ENCODE measurements around the gene BEST1. TPM values are rescaled to one million over a fixed set of nuclear protein-coding genes. Genes with fewer than 3 reads are reported as not detected.
"Not testable (repeated sequence)": the region's sequence is repeated elsewhere in the genome, so short reads cannot be mapped to it uniquely, and the experiment has no call there.

BEST1 gene
- total RNA-seq, 1 donor from 2014 or later: 2.1 TPM

GRCh38 chr11:61962213-61963015 lies 12.3 kb downstream of the BEST1 start:
- Histone ChIP-seq H3K4me1 (ENCODE audit: control insufficient read depth in 3 of 3, insufficient read depth in 3 of 3, low read length in 3 of 3) (peaks cover 35 to 50% (median 48%) of the 10 kb centered on the region in 3 donors), H3K9ac (ENCODE audit: low read depth in 1 of 3, low read length in 3 of 3) (peak overlapping the region; percentile 8 to 27 (median 15)), H3K27ac (ENCODE audit: low read depth, low read length) (peak overlapping the region; percentile 34), H3K36me3 (ENCODE audit: control insufficient read depth in 3 of 3, insufficient read depth in 3 of 3, low read length in 3 of 3) (peaks cover 27 to 29% (median 29%) of the 10 kb centered on the region in 3 donors), H3K4me3 (ENCODE audit: low read length in 3 of 3) (peak overlapping the region in 1 of 3 donors; percentile 13), H3K27me3 (ENCODE audit: control insufficient read depth in 3 of 3, insufficient read depth in 3 of 3, low read length in 3 of 3) (no peaks in the 10 kb centered on the region), H3K9me3 (ENCODE audit: control insufficient read depth in 3 of 3, low read length in 3 of 3) (no peaks in the 10 kb centered on the region)

- Histone ChIP-seq H3K9me3 (ENCODE audit: control insufficient read depth in 3 of 3, low read length in 3 of 3) (no peaks in the 10 kb centered on the region), H3K27ac (ENCODE audit: low read depth, low read length) (peak overlapping the region; percentile 34), H3K4me3 (ENCODE audit: low read length in 3 of 3) (peak overlapping the region in 1 of 3 donors; percentile 13), H3K27me3 (ENCODE audit: control insufficient read depth in 3 of 3, insufficient read depth in 3 of 3, low read length in 3 of 3) (no peaks in the 10 kb centered on the region), H3K36me3 (ENCODE audit: control insufficient read depth in 3 of 3, insufficient read depth in 3 of 3, low read length in 3 of 3) (peaks cover 25 to 29% (median 29%) of the 10 kb centered on the region in 3 donors), H3K4me1 (ENCODE audit: control insufficient read depth in 3 of 3, insufficient read depth in 3 of 3, low read length in 3 of 3) (peaks cover 36 to 50% (median 48%) of the 10 kb centered on the region in 3 donors), H3K9ac (ENCODE audit: low read depth in 1 of 3, low read length in 3 of 3) (peak overlapping the region in 2 of 3 donors; percentile 15 to 27)
Measured at GRCh38 chr11:61963016-61963281, 12.8 kb downstream of the BEST1 start.

- Histone ChIP-seq H3K27me3 (ENCODE audit: control insufficient read depth in 3 of 3, insufficient read depth in 3 of 3, low read length in 3 of 3) (no peaks in the 10 kb centered on the region), H3K9me3 (ENCODE audit: control insufficient read depth in 3 of 3, low read length in 3 of 3) (no peaks in the 10 kb centered on the region), H3K27ac (ENCODE audit: low read depth, low read length) (peak overlapping the region; percentile 34), H3K4me3 (ENCODE audit: low read length in 3 of 3) (no peak overlapping the region), H3K9ac (ENCODE audit: low read depth in 1 of 3, low read length in 3 of 3) (no peak overlapping the region), H3K36me3 (ENCODE audit: control insufficient read depth in 3 of 3, insufficient read depth in 3 of 3, low read length in 3 of 3) (peaks cover 24 to 29% (median 29%) of the 10 kb centered on the region in 3 donors), H3K4me1 (ENCODE audit: control insufficient read depth in 3 of 3, insufficient read depth in 3 of 3, low read length in 3 of 3) (peaks cover 40 to 53% (median 51%) of the 10 kb centered on the region in 3 donors)
Measured at GRCh38 chr11:61963282-61964057, 13.3 kb downstream of the BEST1 start.

GRCh38 chr11:61964058-61964665 lies 14.0 kb downstream of the BEST1 start:
- peaks cover 24 to 29% (median 29%) of the 10 kb centered on the region in 3 donors for H3K36me3 ChIP-seq (ENCODE audit: control insufficient read depth in 3 of 3, insufficient read depth in 3 of 3, low read length in 3 of 3)
- peak overlapping the region; percentile 34 for H3K27ac ChIP-seq (ENCODE audit: low read depth, low read length)
- no peak overlapping the region for H3K4me3 ChIP-seq (ENCODE audit: low read length in 3 of 3)
- H3K9ac ChIP-seq (ENCODE audit: low read depth in 1 of 3, low read length in 3 of 3): no peak overlapping the region
- no peaks in the 10 kb centered on the region for H3K9me3 ChIP-seq (ENCODE audit: control insufficient read depth in 3 of 3, low read length in 3 of 3)
- peaks cover 46 to 60% (median 52%) of the 10 kb centered on the region in 3 donors for H3K4me1 ChIP-seq (ENCODE audit: control insufficient read depth in 3 of 3, insufficient read depth in 3 of 3, low read length in 3 of 3)
- no peaks in the 10 kb centered on the region for H3K27me3 ChIP-seq (ENCODE audit: control insufficient read depth in 3 of 3, insufficient read depth in 3 of 3, low read length in 3 of 3)

GRCh38 chr11:61964666-61965271 lies 14.6 kb downstream of the BEST1 start:
- peak overlapping the region; percentile 87 to 100 (median 97) for H3K4me3 ChIP-seq (ENCODE audit: low read length in 3 of 3)
- H3K9me3 ChIP-seq (ENCODE audit: control insufficient read depth in 3 of 3, low read length in 3 of 3); H3K27me3 ChIP-seq (ENCODE audit: control insufficient read depth in 3 of 3, insufficient read depth in 3 of 3, low read length in 3 of 3): not testable (repeated sequence)
- H3K27ac ChIP-seq (ENCODE audit: low read depth, low read length): peak overlapping the region; percentile 97
- peak overlapping the region in 2 of 3 donors; percentile 27 to 94 for H3K9ac ChIP-seq (ENCODE audit: low read depth in 1 of 3, low read length in 3 of 3)
- H3K4me1 ChIP-seq (ENCODE audit: control insufficient read depth in 3 of 3, insufficient read depth in 3 of 3, low read length in 3 of 3): peaks cover 46 to 60% (median 53%) of the 10 kb centered on the region in 3 donors
- H3K36me3 ChIP-seq (ENCODE audit: control insufficient read depth in 3 of 3, insufficient read depth in 3 of 3, low read length in 3 of 3): peaks cover 24 to 29% (median 26%) of the 10 kb centered on the region in 3 donors

GRCh38 chr11:61966734-61967115 lies 16.6 kb downstream of the BEST1 start:
- Histone ChIP-seq H3K9ac (ENCODE audit: low read depth in 1 of 3, low read length in 3 of 3) (peak overlapping the region; percentile 94 to 98 (median 94)), H3K36me3 (ENCODE audit: control insufficient read depth in 3 of 3, insufficient read depth in 3 of 3, low read length in 3 of 3) (peaks cover 24 to 29% (median 26%) of the 10 kb centered on the region in 3 donors), H3K4me1 (ENCODE audit: control insufficient read depth in 3 of 3, insufficient read depth in 3 of 3, low read length in 3 of 3) (peaks cover 51 to 69% (median 56%) of the 10 kb centered on the region in 3 donors), H3K9me3 (ENCODE audit: control insufficient read depth in 3 of 3, low read length in 3 of 3) (no peaks in the 10 kb centered on the region), H3K4me3 (ENCODE audit: low read length in 3 of 3) (peak overlapping the region; percentile 87 to 100 (median 97)), H3K27me3 (ENCODE audit: control insufficient read depth in 3 of 3, insufficient read depth in 3 of 3, low read length in 3 of 3) (no peaks in the 10 kb centered on the region), H3K27ac (ENCODE audit: low read depth, low read length) (peak overlapping the region; percentile 97)

- Histone ChIP-seq H3K4me1 (ENCODE audit: control insufficient read depth in 3 of 3, insufficient read depth in 3 of 3, low read length in 3 of 3) (peaks cover 48 to 66% (median 55%) of the 10 kb centered on the region in 3 donors), H3K27ac (ENCODE audit: low read depth, low read length) (peak within 1 kb of the TSS; percentile 97), H3K36me3 (ENCODE audit: control insufficient read depth in 3 of 3, insufficient read depth in 3 of 3, low read length in 3 of 3) (peaks cover 21 to 29% (median 26%) of the 10 kb centered on the region in 3 donors), H3K9ac (ENCODE audit: low read depth in 1 of 3, low read length in 3 of 3) (peak within 1 kb of the TSS; percentile 94 to 98 (median 94)), H3K27me3 (ENCODE audit: control insufficient read depth in 3 of 3, insufficient read depth in 3 of 3, low read length in 3 of 3) (no peaks in the 10 kb centered on the region), H3K4me3 (ENCODE audit: low read length in 3 of 3) (peak within 1 kb of the TSS; percentile 87 to 100 (median 97)), H3K9me3 (ENCODE audit: control insufficient read depth in 3 of 3, low read length in 3 of 3) (no peaks in the 10 kb centered on the region)
Measured at GRCh38 chr11:61967116-61967923, 17.2 kb downstream of the BEST1 start, which contains the start of gene FTH1. Gene FTH1 (minus strand): TSS chr11:61967634. CDS start chr11:61967425, 209 bp downstream.

GRCh38 chr11:61967924-61968757 lies 18.0 kb downstream of the BEST1 start:
- Histone ChIP-seq H3K4me1 (ENCODE audit: control insufficient read depth in 3 of 3, insufficient read depth in 3 of 3, low read length in 3 of 3) (peaks cover 51 to 66% (median 56%) of the 10 kb centered on the region in 3 donors), H3K27me3 (ENCODE audit: control insufficient read depth in 3 of 3, insufficient read depth in 3 of 3, low read length in 3 of 3) (no peaks in the 10 kb centered on the region), H3K9me3 (ENCODE audit: control insufficient read depth in 3 of 3, low read length in 3 of 3) (no peaks in the 10 kb centered on the region), H3K4me3 (ENCODE audit: low read length in 3 of 3) (peak overlapping the region; percentile 80 to 90 (median 87)), H3K36me3 (ENCODE audit: control insufficient read depth in 3 of 3, insufficient read depth in 3 of 3, low read length in 3 of 3) (peaks cover 16 to 25% (median 20%) of the 10 kb centered on the region in 3 donors), H3K9ac (ENCODE audit: low read depth in 1 of 3, low read length in 3 of 3) (peak overlapping the region; percentile 82 to 94 (median 85)), H3K27ac (ENCODE audit: low read depth, low read length) (peak overlapping the region; percentile 97)
